Adrenal gland (tissue), 5 donors: ENCODE results near the gene USP6NL.

ENCODE experiments used
- POLR2A ChIP-seq, 2 donors: fragments of 450-650 bp; IDR thresholded peaks; one replicate each; pipeline ENCODE4 v1.6.1; 2017; ENCODE audit warnings: antibody characterized with exemption in 2 of 2, mild to moderate bottlenecking in 2 of 2, moderate library complexity in 1 of 2
- TF ChIP-seq, protein P1 (sequence below), 6 experiments: fragments of 450-650 bp in 4 of 6; fragments of 200-600 bp in 2 of 6; sonication (generic) in 1 of 6; IDR thresholded peaks; 1 replicate in 5 of 6; 2 replicates in 1 of 6; pipeline versions ENCODE4 v1.5.1 to v1.8.0; 2016 to 2021; ENCODE audit warnings: antibody characterized with exemption in 6 of 6, mild to moderate bottlenecking in 2 of 6, moderate library complexity in 1 of 6
- donor health status: DM: no; HTN: no; CAD: no.

DNA sequence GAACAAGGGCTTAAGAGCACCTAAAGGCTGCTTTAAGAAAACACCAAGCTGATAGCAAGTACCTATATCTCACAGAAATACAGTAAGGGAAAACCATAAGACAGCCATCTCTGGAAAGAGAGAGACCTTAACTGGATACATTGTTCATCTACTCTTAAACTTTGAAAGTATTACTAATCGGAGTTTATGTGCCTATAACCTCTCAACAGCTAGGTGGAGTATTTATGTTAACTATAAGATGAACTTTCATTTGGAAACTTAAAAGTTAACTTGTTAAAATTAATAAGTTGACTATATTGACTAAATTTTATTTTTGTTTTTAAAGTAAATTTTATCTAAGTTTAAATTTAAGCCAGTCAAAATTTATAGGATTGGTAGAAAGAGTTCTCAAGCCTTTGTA is 90.6 kb downstream of the USP6NL start:
- TF ChIP-seq, protein P1, sequence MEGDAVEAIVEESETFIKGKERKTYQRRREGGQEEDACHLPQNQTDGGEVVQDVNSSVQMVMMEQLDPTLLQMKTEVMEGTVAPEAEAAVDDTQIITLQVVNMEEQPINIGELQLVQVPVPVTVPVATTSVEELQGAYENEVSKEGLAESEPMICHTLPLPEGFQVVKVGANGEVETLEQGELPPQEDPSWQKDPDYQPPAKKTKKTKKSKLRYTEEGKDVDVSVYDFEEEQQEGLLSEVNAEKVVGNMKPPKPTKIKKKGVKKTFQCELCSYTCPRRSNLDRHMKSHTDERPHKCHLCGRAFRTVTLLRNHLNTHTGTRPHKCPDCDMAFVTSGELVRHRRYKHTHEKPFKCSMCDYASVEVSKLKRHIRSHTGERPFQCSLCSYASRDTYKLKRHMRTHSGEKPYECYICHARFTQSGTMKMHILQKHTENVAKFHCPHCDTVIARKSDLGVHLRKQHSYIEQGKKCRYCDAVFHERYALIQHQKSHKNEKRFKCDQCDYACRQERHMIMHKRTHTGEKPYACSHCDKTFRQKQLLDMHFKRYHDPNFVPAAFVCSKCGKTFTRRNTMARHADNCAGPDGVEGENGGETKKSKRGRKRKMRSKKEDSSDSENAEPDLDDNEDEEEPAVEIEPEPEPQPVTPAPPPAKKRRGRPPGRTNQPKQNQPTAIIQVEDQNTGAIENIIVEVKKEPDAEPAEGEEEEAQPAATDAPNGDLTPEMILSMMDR (IDR thresholded peaks at IDR 0.05), result no peak
- TF ChIP-seq POLR2A (IDR thresholded peaks at IDR 0.05), result no peak
